Psoas muscle (tissue), 8 donors: ENCODE measurements around the gene GRIN2C. TPM values are rescaled to one million over a fixed set of nuclear protein-coding genes. Genes with fewer than 3 reads are reported as not detected.

Experiments
- ATAC-seq, 4 donors: fragments of 200-7000 bp; cut with Tn5 transposase; one replicate each; pipeline ENCODE4 v1.9.1; 2020; ENCODE audit warnings: moderate library complexity in 3 of 4, mild to moderate bottlenecking in 2 of 4
- DNase-seq, 2 donors: peaks; one replicate each; pipeline ENCODE4 v3.0.0-alpha.2; 2020
- H3K27ac ChIP-seq: fragments of 200-600 bp; one replicate; pipeline ENCODE4 v1.8.0; 2022
- H3K27me3 ChIP-seq, 3 donors: fragments of 200-600 bp in 1 of 3; one replicate each; pipeline versions ENCODE4 v1.6.1 to v1.8.0; 2013 to 2022; ENCODE audit warnings: low read length in 2 of 3, mild to moderate bottlenecking in 2 of 3, moderate library complexity in 1 of 3; ENCODE audit not compliant: insufficient read depth in 3 of 3
- H3K36me3 ChIP-seq, 2 donors: fragments of 200-600 bp in 1 of 2; one replicate each; pipeline versions ENCODE4 v1.6.1 to v1.8.0; 2013 to 2022; ENCODE audit warnings: low read depth in 1 of 2, mild to moderate bottlenecking in 1 of 2, moderate library complexity in 1 of 2; ENCODE audit not compliant: insufficient read depth in 1 of 2
- H3K4me1 ChIP-seq: fragments of 200-600 bp; one replicate; pipeline ENCODE4 v1.8.0; 2022
- H3K4me3 ChIP-seq: fragments of 200-600 bp; one replicate; pipeline ENCODE4 v1.8.0; 2022; ENCODE audit warnings: mild to moderate bottlenecking
- H3K9me3 ChIP-seq: fragments of 200-600 bp; one replicate; pipeline ENCODE4 v1.8.0; 2022
- WGBS, 3 donors: extraction: QIAGEN DNeasy Blood & Tissue Kit; methylation state at CpG; one replicate each; pipeline versions ENCODE4 v1.1.6 to v1.1.7; 2013; 5-methylcytosine and 5-hydroxymethylcytosine counted together
- intact Hi-C, 2 donors: fragments of 100-400 bp; cut with DNase I; formaldehyde crosslinking; loops; one replicate each; pipeline versions ENCODE4 v1.11.0 to v1.14.2; 2022
- polyA plus RNA-seq, 3 donors: library from polyadenylated mRNA; stranded (reverse); fragments of 200-250 nt; gene quantifications; one replicate each; pipeline ENCODE4 v1.2.3, GENCODE V29; 2013
- total RNA-seq, 4 donors: library from RNA; stranded (reverse); fragmentation: NEBNext Ultra II Directional in 2 of 4; extraction: Animal tissue kit (Norgen Biotek cat#: 25700) in 2 of 4; gene quantifications; one replicate each; pipeline versions ENCODE4 v1.2.1 to v1.2.4, GENCODE V29; 2021 to 2023
- TF ChIP-seq, protein P1 (sequence below): fragments of 200-600 bp; IDR thresholded peaks from one replicate; pipeline ENCODE4 v1.8.0; 2022; ENCODE audit warnings: antibody characterized with exemption
- donor health status: healthy with polysubstance abuse.
- donor health status: DM: no; HTN: no; CAD: no; lungs with moderate emphysema.
- donor health status: Bipolar disorder and iron deficiency.
- donor health status: healthy.
- donor health status: DM: yes; HTN: yes; CAD: no.
- donor health status: DM: no; HTN: no; CAD: no.
- donor health status: DM: no; HTN: no; CAD: no.
- donor health status: DM: yes; HTN: yes; CAD: no.

The GRIN2C gene
- total and polyA plus RNA-seq, 7 donors, result 0.06 to 0.74 (median 0.32) TPM

DNA sequence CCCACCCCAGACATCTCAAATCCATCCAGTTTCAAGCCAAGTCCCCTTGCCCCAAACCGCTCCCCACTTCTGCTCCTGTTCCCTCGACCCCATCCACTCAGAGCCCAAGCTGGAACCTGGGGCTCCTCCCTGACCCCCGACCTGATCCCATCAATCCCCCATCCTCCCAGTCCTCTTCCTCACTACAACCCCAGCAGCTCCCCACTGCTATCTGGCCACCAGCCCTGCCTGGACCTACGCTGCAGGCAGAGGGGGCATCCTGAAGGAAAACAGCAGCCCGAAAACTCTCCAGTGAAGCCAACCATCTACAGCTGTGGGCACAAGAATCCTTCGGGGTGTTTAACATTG lies 9.2 kb upstream of the GRIN2C start:
- Histone ChIP-seq H3K4me3 (no peak overlapping the region), H3K36me3 (no peaks in the 10 kb centered on the region), H3K9me3 (no peaks in the 10 kb centered on the region), H3K4me1 (peaks cover 2% of the 10 kb centered on the region), H3K27me3 (peaks cover 0 to 2% (median 0%) of the 10 kb centered on the region in 3 donors), H3K27ac (no peak overlapping the region)
- intact Hi-C loops, result no loop called here
- TF ChIP-seq, protein P1, sequence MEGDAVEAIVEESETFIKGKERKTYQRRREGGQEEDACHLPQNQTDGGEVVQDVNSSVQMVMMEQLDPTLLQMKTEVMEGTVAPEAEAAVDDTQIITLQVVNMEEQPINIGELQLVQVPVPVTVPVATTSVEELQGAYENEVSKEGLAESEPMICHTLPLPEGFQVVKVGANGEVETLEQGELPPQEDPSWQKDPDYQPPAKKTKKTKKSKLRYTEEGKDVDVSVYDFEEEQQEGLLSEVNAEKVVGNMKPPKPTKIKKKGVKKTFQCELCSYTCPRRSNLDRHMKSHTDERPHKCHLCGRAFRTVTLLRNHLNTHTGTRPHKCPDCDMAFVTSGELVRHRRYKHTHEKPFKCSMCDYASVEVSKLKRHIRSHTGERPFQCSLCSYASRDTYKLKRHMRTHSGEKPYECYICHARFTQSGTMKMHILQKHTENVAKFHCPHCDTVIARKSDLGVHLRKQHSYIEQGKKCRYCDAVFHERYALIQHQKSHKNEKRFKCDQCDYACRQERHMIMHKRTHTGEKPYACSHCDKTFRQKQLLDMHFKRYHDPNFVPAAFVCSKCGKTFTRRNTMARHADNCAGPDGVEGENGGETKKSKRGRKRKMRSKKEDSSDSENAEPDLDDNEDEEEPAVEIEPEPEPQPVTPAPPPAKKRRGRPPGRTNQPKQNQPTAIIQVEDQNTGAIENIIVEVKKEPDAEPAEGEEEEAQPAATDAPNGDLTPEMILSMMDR, result no peak
- no peak for ATAC-seq
- no peak for DNase-seq
- WGBS, 3 donors, result 86 to 91% (median 88%) methylated on average over 6 of the region's 6 CpGs

DNA sequence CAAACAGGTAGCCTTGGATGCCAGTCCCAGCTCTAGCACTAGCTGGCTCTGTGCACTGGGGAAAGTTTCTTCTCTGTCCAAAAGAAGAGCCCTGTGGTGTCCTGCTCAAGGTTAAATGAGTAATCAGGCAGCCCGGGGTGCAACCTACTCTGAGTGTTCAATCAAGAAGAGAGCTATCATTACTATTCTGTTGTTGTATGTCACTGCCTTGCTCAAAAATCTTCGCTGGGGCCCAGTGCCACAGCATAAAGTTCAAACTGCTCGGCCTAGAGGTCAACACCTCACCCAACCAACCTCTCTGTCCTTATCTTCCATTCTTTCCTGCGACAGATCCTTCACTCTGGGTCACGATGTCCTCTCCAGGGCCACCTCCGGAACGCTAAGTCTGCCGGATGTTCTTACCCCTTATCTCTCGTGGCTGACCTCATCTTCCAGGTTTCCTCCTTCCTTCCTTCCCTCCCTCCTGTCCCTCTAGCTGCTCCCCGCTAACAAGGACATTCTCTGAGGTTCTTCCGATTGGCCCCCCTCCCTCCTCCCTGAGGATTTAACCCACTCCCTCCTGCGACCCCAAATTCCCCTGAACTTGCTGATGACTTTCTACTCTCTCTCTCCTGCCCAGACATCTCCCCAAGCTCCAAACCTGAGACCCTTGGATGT lies 8.7 kb upstream of the GRIN2C start:
- Histone ChIP-seq H3K9me3 (no peaks in the 10 kb centered on the region), H3K27me3 (peaks cover 0 to 2% (median 0%) of the 10 kb centered on the region in 3 donors), H3K4me3 (no peak overlapping the region), H3K36me3 (no peaks in the 10 kb centered on the region), H3K27ac (no peak overlapping the region), H3K4me1 (no peaks in the 10 kb centered on the region)
- no peak for ATAC-seq
- peak in 1 of 2 donors; percentile 29 for DNase-seq
- TF ChIP-seq, protein P1, result no peak
- intact Hi-C loops, result no loop called here
- WGBS, 3 donors, result 77 to 79% (median 77%) methylated on average over 12 of the region's 12 CpGs

DNA sequence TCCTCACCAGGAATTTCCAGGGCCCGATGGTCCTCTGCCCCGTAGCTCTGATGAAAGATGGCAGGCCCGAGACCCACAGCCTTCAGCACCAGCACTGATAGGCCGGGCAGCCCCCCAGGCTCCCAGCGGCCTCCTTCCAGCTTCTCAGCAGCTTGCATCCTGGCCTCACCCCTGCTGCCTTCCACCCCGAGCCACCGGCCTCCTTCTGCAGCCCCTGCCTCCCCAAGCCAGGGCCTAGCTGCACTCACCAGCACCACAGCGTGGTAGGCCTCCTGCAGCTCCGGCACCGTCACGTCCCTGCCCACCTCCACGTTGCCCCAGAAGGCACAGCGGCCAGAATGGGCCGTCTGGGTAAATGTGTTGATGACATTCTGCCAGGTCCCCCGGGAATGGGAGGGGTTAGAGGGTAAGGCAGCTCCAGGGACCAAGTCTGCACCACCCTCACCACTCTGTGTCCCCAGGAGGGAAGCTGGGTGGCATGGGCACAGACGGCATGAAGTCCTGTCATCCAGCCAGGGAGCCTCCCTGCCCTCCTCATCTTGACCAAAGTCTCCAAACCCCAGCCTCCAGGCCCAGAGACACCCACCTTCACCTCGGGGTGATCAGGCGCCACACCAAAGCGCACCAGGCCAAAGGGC lies 6.6 kb upstream of the GRIN2C start:
- H3K36me3 ChIP-seq, result no peaks in the 10 kb centered on the region
- ATAC-seq, result no peak
- TF ChIP-seq, protein P1, result no peak
- H3K4me3 ChIP-seq, result no peak overlapping the region
- H3K27me3 ChIP-seq, result peaks cover 0 to 8% (median 6%) of the 10 kb centered on the region in 3 donors
- peak in 1 of 2 donors; percentile 44 for DNase-seq
- peaks cover 5% of the 10 kb centered on the region for H3K4me1 ChIP-seq
- H3K9me3 ChIP-seq, result no peaks in the 10 kb centered on the region
- intact Hi-C loops, result no loop called here
- no peak overlapping the region for H3K27ac ChIP-seq
- 79 to 82% (median 79%) methylated on average over 19 of the region's 19 CpGs for WGBS, 3 donors

DNA sequence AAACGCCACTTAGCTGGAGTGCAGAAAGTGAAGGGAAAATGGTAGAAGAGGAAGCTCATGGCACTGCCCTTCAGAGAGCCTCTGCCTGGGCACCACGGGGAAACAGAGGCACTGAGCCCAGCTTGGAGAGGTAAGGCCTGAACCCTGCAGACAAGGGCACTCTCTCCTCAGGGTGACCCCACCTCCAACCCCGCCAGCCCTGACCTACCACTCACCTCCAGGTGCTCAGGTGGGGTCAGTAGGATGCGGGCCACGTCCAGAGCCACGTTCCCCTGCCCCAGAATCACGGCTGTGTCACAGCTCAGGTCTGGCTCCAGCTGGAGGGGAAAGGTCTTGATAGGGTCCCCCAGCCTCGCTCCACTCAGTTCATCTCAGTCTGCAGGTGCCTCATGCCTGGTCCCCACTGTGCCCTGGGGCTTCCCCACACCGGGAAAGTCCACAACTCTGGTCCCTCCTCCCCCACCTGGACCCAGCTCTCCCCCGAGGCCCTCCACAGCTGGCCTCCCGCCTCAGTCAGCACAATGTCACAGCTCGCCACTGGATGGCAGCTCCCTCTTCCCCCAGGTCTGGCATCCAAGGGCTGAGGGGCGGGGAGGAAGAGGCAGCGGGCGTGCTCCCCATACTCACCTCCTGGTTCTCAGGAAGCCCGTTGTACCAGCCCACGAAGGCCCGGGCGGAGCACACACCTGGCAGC lies 6.0 kb upstream of the GRIN2C start:
- TF ChIP-seq, protein P1, result no peak
- intact Hi-C loops, result loop anchor here in 1 of 2 donors (1.0 kb wide), 1 partner anchor 74 kb away; no protein-coding TSS in a partner anchor
- H3K27me3 ChIP-seq, result peaks cover 0 to 14% (median 12%) of the 10 kb centered on the region in 3 donors
- no peak overlapping the region for H3K4me3 ChIP-seq
- 81 to 82% (median 81%) methylated on average over 18 to 19 of the region's 19 CpGs for WGBS, 3 donors
- H3K4me1 ChIP-seq, result peaks cover 12% of the 10 kb centered on the region
- DNase-seq (peak in 1 of 2 donors; percentile 45), ATAC-seq (no peak)
- no peak overlapping the region for H3K27ac ChIP-seq
- no peaks in the 10 kb centered on the region for H3K36me3 ChIP-seq
- H3K9me3 ChIP-seq, result no peaks in the 10 kb centered on the region
